AG04449 (cell line): Measurements from ENCODE around the gene KCNQ1.

Experiments used
- CTCF ChIA-PET: fragments of 350-600 bp; formaldehyde crosslinking; extraction: SDS; loops from one replicate; lab custom pipeline; 2021; ENCODE audit warnings: antibody characterized with exemption; lab: Yijun Ruan, JAX
- POLR2A ChIA-PET: fragments of 400-600, 350-600 bp; formaldehyde crosslinking; extraction: SDS; loops from one replicate; lab custom pipeline; 2020; ENCODE audit warnings: antibody characterized with exemption, inconsistent platforms; lab: Yijun Ruan, JAX
- DNase-seq: peaks from one replicate; pipeline ENCODE4 v3.0.0-alpha.2; 2010; ENCODE audit warnings: low read depth, low spot score
- H3K4me3 ChIP-seq: 2 replicates; pipeline ENCODE4 v1.5.1; 2011; ENCODE audit warnings: low read depth, mild to moderate bottlenecking, control low read depth, low read length
- CTCF ChIP-seq: IDR thresholded peaks from one replicate; pipeline ENCODE4 v1.5.1; 2011; ENCODE audit warnings: mild to moderate bottlenecking, moderate library complexity, low read length, control low read depth, inconsistent platforms; ENCODE audit not compliant: insufficient read depth; ENCODE audit errors: missing control alignments

Gene KCNQ1

GRCh38 chr11:2402106-2402505 is 42.7 kb upstream of the KCNQ1 start:
- ChIA-PET POLR2A (no interaction called here), CTCF (interaction anchor here (1.1 to 9.0 kb wide), 5 partner anchors 17 to 491 kb away, joined by 3 to 70 read pairs (median 21); partner anchors contain the start of genes C11orf21 and TSPAN32)
- no peak for TF ChIP-seq CTCF
- DNase-seq: no peak
- H3K4me3 ChIP-seq: peak overlapping the region; percentile 99

- DNase-seq: no peak
- ChIA-PET POLR2A (no interaction called here), CTCF (interaction anchor here (1.2 to 9.0 kb wide), 4 partner anchors 16 to 205 kb away, joined by 4 to 70 read pairs (median 41); partner anchors contain the start of genes C11orf21 and TSPAN32)
- H3K4me3 ChIP-seq: no peak overlapping the region
- no peak for TF ChIP-seq CTCF
These were observed 41.7 kb upstream of the KCNQ1 start for GRCh38 chr11:2402890-2403645.

GRCh38 chr11:2404735-2405196 is 40.0 kb upstream of the KCNQ1 start:
- POLR2A ChIA-PET: no interaction called here

GRCh38 chr11:2406451-2406850 is 38.4 kb upstream of the KCNQ1 start:
- no peak for DNase-seq
- CTCF ChIA-PET: interaction anchor here (9.0 kb wide), 1 partner anchor 13 kb away, joined by 70 read pairs; no protein-coding TSS in a partner anchor
- POLR2A ChIA-PET: no interaction called here
- no peak overlapping the region for H3K4me3 ChIP-seq
- no peak for TF ChIP-seq CTCF

More at GRCh38 chr11:2404735-2405196, 40.0 kb upstream of the KCNQ1 start:
- TF ChIP-seq CTCF: no peak
- CTCF ChIA-PET: interaction anchor here (1.0 to 9.0 kb wide), 3 partner anchors 15 to 486 kb away, joined by 3 to 70 read pairs (median 3); no protein-coding TSS in a partner anchor
- H3K4me3 ChIP-seq: no peak overlapping the region
- no peak for DNase-seq

- ChIA-PET CTCF (interaction anchor here (4.5 to 9.0 kb wide), 2 partner anchors 12 kb away, joined by 48 to 70 read pairs; no protein-coding TSS in a partner anchor), POLR2A (no interaction called here)
- no peak overlapping the region for H3K4me3 ChIP-seq
- DNase-seq: no peak
- TF ChIP-seq CTCF: no peak
These were observed 37.9 kb upstream of the KCNQ1 start for GRCh38 chr11:2406878-2407410.

GRCh38 chr11:2408671-2409070 is 36.1 kb upstream of the KCNQ1 start:
- CTCF ChIA-PET: interaction anchor here (1.0 to 4.5 kb wide), 5 partner anchors 11 to 210 kb away, joined by 3 to 48 read pairs (median 3); no protein-coding TSS in a partner anchor
- TF ChIP-seq CTCF: no peak
- DNase-seq: no peak
- POLR2A ChIA-PET: interaction anchor here (0.8 kb wide), 1 partner anchor 32 kb away, joined by 4 read pairs; the partner anchor contains the start of gene CD81
- no peak overlapping the region for H3K4me3 ChIP-seq
